HG03469 (cell line): ENCODE measurements around the gene TBXA2R.
"Not testable (repeated sequence)": the region's sequence is repeated elsewhere in the genome, so short reads cannot be mapped to it uniquely, and the experiment has no call there.

Source experiments
- ATAC-seq: cut with Tn5 transposase; IDR thresholded peaks from one replicate; pipeline ENCODE4 v1.9.1; 2021; ENCODE audit warnings: mild to moderate bottlenecking, moderate library complexity, moderate number of reproducible peaks; ENCODE audit not compliant: unreplicated experiment

The TBXA2R gene

GRCh38 chr19:3606690-3607289, at the start of gene TBXA2R:
TSS of gene TBXA2R (minus strand) at chr19:3606875. CDS start at chr19:3600634, 6,241 bp downstream.
- no peak for ATAC-seq

GRCh38 chr19:3656073-3656746, 49.5 kb upstream of the TBXA2R start:
- ATAC-seq = no peak

GRCh38 chr19:3655402-3656072, 48.9 kb upstream of the TBXA2R start:
- ATAC-seq = no peak

- ATAC-seq = no peak
These were observed 47.3 kb upstream of the TBXA2R start for GRCh38 chr19:3653865-3654513.

- no peak for ATAC-seq
These were observed 46.6 kb upstream of the TBXA2R start for GRCh38 chr19:3653081-3653795.

GRCh38 chr19:3652422-3652821, 45.7 kb upstream of the TBXA2R start:
- no peak for ATAC-seq

- no peak for ATAC-seq
These were observed 45.0 kb upstream of the TBXA2R start for GRCh38 chr19:3651684-3652083.

- no peak for ATAC-seq
These were observed 43.2 kb upstream of the TBXA2R start for GRCh38 chr19:3649888-3650287.

GRCh38 chr19:3648037-3648905, 41.6 kb upstream of the TBXA2R start:
- ATAC-seq = no peak

GRCh38 chr19:3647102-3647501, 40.4 kb upstream of the TBXA2R start:
- not testable (repeated sequence) for ATAC-seq

GRCh38 chr19:3646336-3647092, 39.8 kb upstream of the TBXA2R start:
- ATAC-seq = no peak

GRCh38 chr19:3645726-3646125, 39.1 kb upstream of the TBXA2R start:
- no peak for ATAC-seq

- ATAC-seq = no peak
These were observed 38.4 kb upstream of the TBXA2R start for GRCh38 chr19:3645067-3645396.

- no peak for ATAC-seq
These were observed 37.8 kb upstream of the TBXA2R start for GRCh38 chr19:3644351-3645066.

GRCh38 chr19:3643674-3644313, 37.1 kb upstream of the TBXA2R start:
- no peak for ATAC-seq

GRCh38 chr19:3642987-3643673, 36.5 kb upstream of the TBXA2R start:
- ATAC-seq = no peak

GRCh38 chr19:3642296-3642695, 35.6 kb upstream of the TBXA2R start:
- no peak for ATAC-seq
